DMS153 (cell line): Measurements from ENCODE around the gene GAB2.
"Not testable (repeated sequence)": the region's sequence is repeated elsewhere in the genome, so short reads cannot be mapped to it uniquely, and the experiment has no call there.

Experiments used
- DNase-seq: peaks from one replicate; lab custom pipeline; 2025; lab: John Stamatoyannopoulos, UW

The GAB2 gene

GRCh38 chr11:78277314-78277994 is 140.2 kb downstream of the GAB2 start:
- DNase-seq: no peak

GRCh38 chr11:78276311-78276710 is 141.3 kb downstream of the GAB2 start:
- no peak for DNase-seq

- no peak for DNase-seq
Observed at GRCh38 chr11:78274739-78275138, 142.9 kb downstream of the GAB2 start.

- not testable (repeated sequence) for DNase-seq
Observed at GRCh38 chr11:78272625-78273269, 144.9 kb downstream of the GAB2 start.

GRCh38 chr11:78271801-78272200 is 145.8 kb downstream of the GAB2 start:
- not testable (repeated sequence) for DNase-seq

GRCh38 chr11:78270971-78271370 is 146.6 kb downstream of the GAB2 start:
- no peak for DNase-seq

- no peak for DNase-seq
Observed at GRCh38 chr11:78269806-78270205, 147.8 kb downstream of the GAB2 start.

- DNase-seq: no peak
Observed at GRCh38 chr11:78268591-78269410, 148.8 kb downstream of the GAB2 start.

- DNase-seq: no peak
Observed at GRCh38 chr11:78266451-78266850, 151.2 kb downstream of the GAB2 start.

GRCh38 chr11:78265326-78265725 is 152.3 kb downstream of the GAB2 start:
- no peak for DNase-seq

- DNase-seq: no peak
Observed at GRCh38 chr11:78262691-78263090, 154.9 kb downstream of the GAB2 start.

GRCh38 chr11:78262238-78262637 is 155.4 kb downstream of the GAB2 start:
- DNase-seq: no peak

GRCh38 chr11:78261828-78262227 is 155.8 kb downstream of the GAB2 start:
- no peak for DNase-seq

- DNase-seq: no peak
Observed at GRCh38 chr11:78261367-78261766, 156.3 kb downstream of the GAB2 start.

GRCh38 chr11:78259777-78260487 is 157.7 kb downstream of the GAB2 start:
- no peak for DNase-seq

- no peak for DNase-seq
Observed at GRCh38 chr11:78257654-78258053, 160.0 kb downstream of the GAB2 start.

GRCh38 chr11:78256962-78257361 is 160.7 kb downstream of the GAB2 start:
- no peak for DNase-seq

GRCh38 chr11:78255919-78256318 is 161.7 kb downstream of the GAB2 start:
- DNase-seq: no peak

- DNase-seq: no peak
Observed at GRCh38 chr11:78254268-78254667, 163.4 kb downstream of the GAB2 start.

- no peak for DNase-seq
Observed at GRCh38 chr11:78253797-78254196, 163.8 kb downstream of the GAB2 start.

GRCh38 chr11:78251083-78251775 is 166.4 kb downstream of the GAB2 start:
- no peak for DNase-seq

GRCh38 chr11:78250099-78250498 is 167.5 kb downstream of the GAB2 start:
- DNase-seq: no peak
